ENCODE measurements around the gene GAS5. TPM values are rescaled to one million over a fixed set of nuclear protein-coding genes. Genes with fewer than 3 reads are reported as not detected.
A peak's percentile ranks its signal among the peaks of the same experiment; 100 is the strongest.

Gene GAS5
- total RNA-seq, 2 experiments from 2014 or later, result 901 to 1,026 TPM

GRCh38 chr1:173821680-173822079, 46.1 kb downstream of the GAS5 start:
- DNase-seq (ENCODE audit: low spot score), result no peak
- peaks cover 86% of the 10 kb centered on the region for H3K79me2 ChIP-seq (ENCODE audit: insufficient read depth, low read depth, low read length)
- H2AFZ ChIP-seq (ENCODE audit: low read length), result no peak overlapping the region
- no peaks in the 10 kb centered on the region for H3K9me2 ChIP-seq (ENCODE audit: insufficient read depth, low read length)
- BruUV-seq (replicated peaks), result no TSS peak
- peak overlapping the region; percentile 87 for H3K4me2 ChIP-seq (ENCODE audit: low read length)
- peak overlapping the region; percentile 97 for H3K4me3 ChIP-seq (ENCODE audit: low read depth, low read length, poor library complexity, severe bottlenecking)
- H3K36me3 ChIP-seq (ENCODE audit: insufficient read depth, low read length), result peaks cover 54% of the 10 kb centered on the region
- intact Hi-C loops (cut with micrococcal nuclease; ENCODE audit: unreplicated experiment), result loop anchor here (10.0 kb wide), 2 partner anchors 343 to 1077 kb away; no protein-coding TSS in a partner anchor
- H3K4me1 ChIP-seq (ENCODE audit: insufficient read depth, low read length, poor library complexity, severe bottlenecking), result peaks cover 36% of the 10 kb centered on the region
- CTCF ChIA-PET (ENCODE audit: unreplicated experiment), result no interaction called here
- no peaks in the 10 kb centered on the region for H3K9me3 ChIP-seq (ENCODE audit: low read length)
- TF ChIP-seq CTCF (conservative IDR thresholded peaks at IDR 0.05; ENCODE audit: low read length) (no peak), EZH2phosphoT487 (IDR thresholded peaks at IDR 0.05; ENCODE audit: borderline replicate concordance, low read depth, low read length) (no peak)
- POLR2A ChIA-PET, result interaction anchor here (1.0 kb wide), 1 partner anchor 47 kb away, joined by 5 read pairs; the partner anchor contains the start of gene ZBTB37
- no peak overlapping the region for H3K27ac ChIP-seq (ENCODE audit: low read depth, low read length, poor library complexity, severe bottlenecking)
- peaks cover 8% of the 10 kb centered on the region; the same call in 1 of the 2 replicates for H4K20me1 ChIP-seq (ENCODE audit: insufficient read depth, low read length)

- Histone ChIP-seq H3K4me3 (ENCODE audit: low read depth, low read length, poor library complexity, severe bottlenecking) (no peak overlapping the region), H3K4me1 (ENCODE audit: insufficient read depth, low read length, poor library complexity, severe bottlenecking) (peaks cover 26% of the 10 kb centered on the region), H3K79me2 (ENCODE audit: insufficient read depth, low read depth, low read length) (peaks cover 90% of the 10 kb centered on the region), H3K4me2 (ENCODE audit: low read length) (no peak overlapping the region), H3K9me2 (ENCODE audit: insufficient read depth, low read length) (no peaks in the 10 kb centered on the region), H3K27ac (ENCODE audit: low read depth, low read length, poor library complexity, severe bottlenecking) (no peak overlapping the region), H3K9me3 (ENCODE audit: low read length) (no peaks in the 10 kb centered on the region), H4K20me1 (ENCODE audit: insufficient read depth, low read length) (peaks cover 8% of the 10 kb centered on the region; the same call in 1 of the 2 replicates), H2AFZ (ENCODE audit: low read length) (no peak overlapping the region), H3K36me3 (ENCODE audit: insufficient read depth, low read length) (peaks cover 60% of the 10 kb centered on the region)
- intact Hi-C loops (cut with micrococcal nuclease; ENCODE audit: unreplicated experiment), result no loop called here
- DNase-seq (ENCODE audit: low spot score), result no peak
- BruUV-seq (replicated peaks), result no TSS peak
- TF ChIP-seq EZH2phosphoT487 (IDR thresholded peaks at IDR 0.05; ENCODE audit: borderline replicate concordance, low read depth, low read length) (no peak), CTCF (conservative IDR thresholded peaks at IDR 0.05; ENCODE audit: low read length) (no peak)
- CTCF ChIA-PET (ENCODE audit: unreplicated experiment), result no interaction called here
- POLR2A ChIA-PET, result interaction anchor here (0.7 to 1.0 kb wide), 5 partner anchors 19 to 401 kb away, joined by 3 to 5 read pairs (median 3); no protein-coding TSS in a partner anchor
Observed at GRCh38 chr1:173818459-173818858, 49.3 kb downstream of the GAS5 start.

Other genes starting within 250 kb of the GAS5 start
- not detected in 2 replicates for gene TEX50, start 232.7 kb downstream of the GAS5 start, total RNA-seq (2014; rRNA removed; shearing (Covaris generic))
- gene TEX50, start 232.7 kb downstream of the GAS5 start, total RNA-seq (2022), result not detected in 2 replicates
- not detected in 2 replicates for gene ANKRD45, start 198.1 kb downstream of the GAS5 start, total RNA-seq (2014; rRNA removed; shearing (Covaris generic))
- 0.30 TPM in 1 of 2 replicates, not detected in the other for gene ANKRD45, start 198.1 kb downstream of the GAS5 start, total RNA-seq (2022)
- 17.5 and 28.2 TPM in 2 replicates for gene KLHL20, start 153.0 kb downstream of the GAS5 start, total RNA-seq (2014; rRNA removed; shearing (Covaris generic))
- gene KLHL20, start 153.0 kb downstream of the GAS5 start, total RNA-seq (2022), result 22.6 and 25.7 TPM in 2 replicates
- 42.4 and 45.6 TPM in 2 replicates for gene DARS2, start 43.3 kb downstream of the GAS5 start, total RNA-seq (2014; rRNA removed; shearing (Covaris generic))
- 70.8 and 74.8 TPM in 2 replicates for gene DARS2, start 43.3 kb downstream of the GAS5 start, total RNA-seq (2022)
- 25.4 and 47.0 TPM in 2 replicates for gene CENPL, start 43.1 kb downstream of the GAS5 start, total RNA-seq (2014; rRNA removed; shearing (Covaris generic))
- gene CENPL, start 43.1 kb downstream of the GAS5 start, total RNA-seq (2022), result 36.1 and 39.3 TPM in 2 replicates
- 10.9 TPM in 2 replicates for gene ZBTB37, start 391 bp upstream of the GAS5 start, total RNA-seq (2014; rRNA removed; shearing (Covaris generic))
- gene ZBTB37, start 391 bp upstream of the GAS5 start, total RNA-seq (2022), result 23.7 and 23.9 TPM in 2 replicates
- gene SERPINC1, start 49.3 kb upstream of the GAS5 start, total RNA-seq (2014; rRNA removed; shearing (Covaris generic)), result not detected in 2 replicates
- gene SERPINC1, start 49.3 kb upstream of the GAS5 start, total RNA-seq (2022), result not detected in 2 replicates
- gene RC3H1, start 154.4 kb upstream of the GAS5 start, total RNA-seq (2014; rRNA removed; shearing (Covaris generic)), result 21.0 and 32.0 TPM in 2 replicates
- 34.0 and 34.3 TPM in 2 replicates for gene RC3H1, start 154.4 kb upstream of the GAS5 start, total RNA-seq (2022)